Loucy (cell line): ENCODE results near the gene TEAD4.

ENCODE experiments used
- H2AFZ ChIP-seq: fragments of 200-600 bp; sonication (generic); 2 replicates; pipeline ENCODE4 v1.6.0; 2016; ENCODE audit warnings: antibody characterized with exemption, mild to moderate bottlenecking, low read length, moderate library complexity
- H3F3A ChIP-seq: fragments of 200-600 bp; 2 replicates; pipeline ENCODE4 v1.6.0; 2016; ENCODE audit warnings: antibody characterized with exemption, low read depth, mild to moderate bottlenecking
- H3K27me3 ChIP-seq: fragments of 200-600 bp; sonication (generic); 2 replicates; pipeline ENCODE4 v1.6.1; 2014; ENCODE audit warnings: low read length, mild to moderate bottlenecking; ENCODE audit not compliant: insufficient read depth, poor library complexity, severe bottlenecking
- H3K36me3 ChIP-seq: fragments of 200-600 bp; sonication (generic); 2 replicates; pipeline ENCODE4 v1.6.1; 2016; ENCODE audit warnings: low read length; ENCODE audit not compliant: insufficient read depth
- H3K4me1 ChIP-seq: fragments of 200-600 bp; sonication (generic); 2 replicates; pipeline ENCODE4 v1.5.1; 2014; ENCODE audit warnings: low read length, mild to moderate bottlenecking; ENCODE audit not compliant: insufficient read depth, poor library complexity, severe bottlenecking
- H3K4me2 ChIP-seq: fragments of 200-600 bp; sonication (generic); 2 replicates; pipeline ENCODE4 v1.6.0; 2014; ENCODE audit warnings: antibody characterized with exemption, low read length, low read depth, mild to moderate bottlenecking; ENCODE audit not compliant: poor library complexity, severe bottlenecking
- H3K4me3 ChIP-seq: fragments of 200-600 bp; sonication (generic); 2 replicates; pipeline ENCODE4 v1.5.1; 2014; ENCODE audit warnings: low read length, mild to moderate bottlenecking, mixed read lengths; ENCODE audit not compliant: poor library complexity, severe bottlenecking
- H3K79me2 ChIP-seq: fragments of 200-600 bp; sonication (generic); 2 replicates; pipeline ENCODE4 v1.6.1; 2014; ENCODE audit warnings: low read length; ENCODE audit not compliant: insufficient read depth
- H3K9ac ChIP-seq: fragments of 200-600 bp; sonication (generic); 2 replicates; pipeline ENCODE4 v1.6.0; 2014; ENCODE audit warnings: mild to moderate bottlenecking, low read depth, low read length, moderate library complexity; ENCODE audit not compliant: poor library complexity, severe bottlenecking
- H3K9me2 ChIP-seq: fragments of 200-600 bp; sonication (generic); replicated peaks from 2 replicates; pipeline ENCODE4 v1.6.1; 2016; ENCODE audit warnings: low read depth, low read length, mixed read lengths
- H3K9me3 ChIP-seq: fragments of 200-600 bp; sonication (generic); 2 replicates; pipeline ENCODE4 v1.6.1; 2014; ENCODE audit warnings: mild to moderate bottlenecking, antibody characterized with exemption, low read length, low read depth; ENCODE audit not compliant: insufficient read depth
- H4K20me1 ChIP-seq: fragments of 200-600 bp; sonication (generic); 2 replicates; pipeline ENCODE4 v1.6.0; 2014; ENCODE audit warnings: antibody characterized with exemption, low read length, mild to moderate bottlenecking; ENCODE audit not compliant: insufficient read depth, poor library complexity, severe bottlenecking
- EZH2phosphoT487 ChIP-seq: fragments of 200-600 bp; IDR thresholded peaks from 2 replicates; pipeline ENCODE4 v1.6.1; 2018; ENCODE audit warnings: antibody characterized with exemption, mild to moderate bottlenecking, moderate library complexity, borderline replicate concordance
- TF ChIP-seq, protein P1 (sequence below): fragments of 200-600 bp; sonication (generic); conservative IDR thresholded peaks from 2 replicates; pipeline ENCODE4 v1.5.1; 2014; ENCODE audit warnings: mild to moderate bottlenecking, antibody characterized with exemption, low read length

The TEAD4 gene

GRCh38 chr12:3075315-3075714 lies 116.1 kb downstream of the TEAD4 start:
- no peak overlapping the region for H3K4me3 ChIP-seq
- H2AFZ ChIP-seq: no peak overlapping the region
- no peaks in the 10 kb centered on the region for H3K9me3 ChIP-seq
- no peaks in the 10 kb centered on the region for H3K36me3 ChIP-seq
- no peaks in the 10 kb centered on the region for H3K9me2 ChIP-seq
- H3K4me1 ChIP-seq: peaks cover 9% of the 10 kb centered on the region
- TF ChIP-seq EZH2phosphoT487: no peak
- TF ChIP-seq, protein P1, sequence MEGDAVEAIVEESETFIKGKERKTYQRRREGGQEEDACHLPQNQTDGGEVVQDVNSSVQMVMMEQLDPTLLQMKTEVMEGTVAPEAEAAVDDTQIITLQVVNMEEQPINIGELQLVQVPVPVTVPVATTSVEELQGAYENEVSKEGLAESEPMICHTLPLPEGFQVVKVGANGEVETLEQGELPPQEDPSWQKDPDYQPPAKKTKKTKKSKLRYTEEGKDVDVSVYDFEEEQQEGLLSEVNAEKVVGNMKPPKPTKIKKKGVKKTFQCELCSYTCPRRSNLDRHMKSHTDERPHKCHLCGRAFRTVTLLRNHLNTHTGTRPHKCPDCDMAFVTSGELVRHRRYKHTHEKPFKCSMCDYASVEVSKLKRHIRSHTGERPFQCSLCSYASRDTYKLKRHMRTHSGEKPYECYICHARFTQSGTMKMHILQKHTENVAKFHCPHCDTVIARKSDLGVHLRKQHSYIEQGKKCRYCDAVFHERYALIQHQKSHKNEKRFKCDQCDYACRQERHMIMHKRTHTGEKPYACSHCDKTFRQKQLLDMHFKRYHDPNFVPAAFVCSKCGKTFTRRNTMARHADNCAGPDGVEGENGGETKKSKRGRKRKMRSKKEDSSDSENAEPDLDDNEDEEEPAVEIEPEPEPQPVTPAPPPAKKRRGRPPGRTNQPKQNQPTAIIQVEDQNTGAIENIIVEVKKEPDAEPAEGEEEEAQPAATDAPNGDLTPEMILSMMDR: no peak
- no peak overlapping the region for H3K9ac ChIP-seq
- no peak overlapping the region for H3K4me2 ChIP-seq
- H4K20me1 ChIP-seq: no peaks in the 10 kb centered on the region
- no peaks in the 10 kb centered on the region for H3K79me2 ChIP-seq
- 0 out of 2 replicates have a peak, but pooled peaks cover 3% of the 10 kb centered on the region for H3F3A ChIP-seq
- H3K27me3 ChIP-seq: peaks cover 14% of the 10 kb centered on the region

DNA sequence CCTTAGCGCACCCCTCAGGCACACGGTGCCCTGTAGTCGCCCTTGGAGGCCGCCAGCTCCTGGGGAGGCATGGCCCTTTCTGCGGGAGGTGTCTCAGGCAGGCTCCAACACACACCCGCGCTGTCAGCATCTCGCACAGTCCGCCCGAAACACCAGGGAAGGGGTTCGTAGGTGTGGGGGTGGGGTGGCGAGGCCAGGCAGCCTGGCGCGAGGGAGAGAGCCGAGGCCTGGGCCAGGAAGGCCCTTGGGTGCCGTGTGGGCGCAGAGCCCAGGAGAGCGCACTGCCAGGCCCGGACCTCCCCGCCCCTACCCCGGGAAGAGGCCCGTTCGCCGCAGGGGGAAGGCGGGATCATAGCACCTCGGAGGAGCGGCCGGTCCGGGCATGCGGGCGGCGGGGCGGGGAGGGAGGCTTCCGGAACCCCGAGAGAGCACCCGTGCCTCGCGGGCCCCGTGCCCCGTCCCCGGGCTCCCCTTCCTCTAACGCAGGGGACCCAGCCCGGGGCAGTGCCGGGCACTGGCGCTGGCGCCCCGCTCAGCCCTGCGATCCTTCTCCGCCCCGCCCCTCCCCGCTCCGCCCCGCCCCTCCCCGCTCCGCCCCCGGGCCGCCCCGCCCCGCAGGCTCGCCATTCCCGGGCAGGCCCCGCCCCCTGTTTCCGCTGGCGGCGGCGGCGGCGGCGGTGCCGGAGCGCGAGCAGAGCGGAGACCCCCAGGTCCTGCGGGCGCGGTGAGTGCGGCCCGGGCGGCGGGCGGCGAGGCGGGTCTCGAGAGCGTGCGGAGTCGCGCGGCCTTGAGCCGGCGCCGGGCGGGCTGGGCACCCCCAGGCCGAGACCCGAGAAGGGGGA lies 117.8 kb downstream of the TEAD4 start, which contains the start of gene TSPAN9:
Gene TSPAN9 (plus strand): TSS at position 650 of the 842 bp plus-strand sequence. CDS start 123,815 bp downstream, outside the sequence.
- no peaks in the 10 kb centered on the region for H3K9me3 ChIP-seq
- H3F3A ChIP-seq: 0 out of 2 replicates have a peak, but pooled peaks cover 3% of the 10 kb centered on the region
- peak within 1 kb of the TSS; percentile 88 for H2AFZ ChIP-seq
- peak within 1 kb of the TSS; percentile 73 for H3K4me3 ChIP-seq
- H3K27me3 ChIP-seq: peaks cover 14% of the 10 kb centered on the region
- H3K4me1 ChIP-seq: peaks cover 9% of the 10 kb centered on the region
- TF ChIP-seq, protein P1: no peak
- TF ChIP-seq EZH2phosphoT487: no peak
- no peaks in the 10 kb centered on the region for H3K9me2 ChIP-seq
- no peaks in the 10 kb centered on the region for H3K36me3 ChIP-seq
- H3K79me2 ChIP-seq: no peaks in the 10 kb centered on the region
- peak within 1 kb of the TSS; percentile 52 for H3K9ac ChIP-seq
- no peaks in the 10 kb centered on the region for H4K20me1 ChIP-seq
- H3K4me2 ChIP-seq: peak within 1 kb of the TSS; percentile 82

- TF ChIP-seq, protein P1: no peak
- TF ChIP-seq EZH2phosphoT487: no peak
- H3K4me2 ChIP-seq: peak overlapping the region; percentile 56
- H3K36me3 ChIP-seq: no peaks in the 10 kb centered on the region
- H3K4me1 ChIP-seq: peaks cover 9% of the 10 kb centered on the region
- peaks cover 14% of the 10 kb centered on the region for H3K27me3 ChIP-seq
- H3K9ac ChIP-seq: no peak overlapping the region
- no peaks in the 10 kb centered on the region for H3K9me2 ChIP-seq
- no peaks in the 10 kb centered on the region for H3K9me3 ChIP-seq
- 0 out of 2 replicates have a peak, but pooled peaks cover 3% of the 10 kb centered on the region for H3F3A ChIP-seq
- peak overlapping the region; percentile 68 for H3K4me3 ChIP-seq
- H3K79me2 ChIP-seq: no peaks in the 10 kb centered on the region
- peak overlapping the region; percentile 76 for H2AFZ ChIP-seq
- no peaks in the 10 kb centered on the region for H4K20me1 ChIP-seq
Observed at GRCh38 chr12:3077572-3078081, 118.4 kb downstream of the TEAD4 start.
